Transverse colon (tissue), 4 donors: ENCODE measurements around the gene NEDD4L. TPM values are rescaled to one million over a fixed set of nuclear protein-coding genes. Genes with fewer than 3 reads are reported as not detected.

Source experiments
- DNase-seq: peaks from one replicate; pipeline ENCODE4 v3.0.0-alpha.2; 2019
- H3K27ac ChIP-seq, 4 donors: fragments of 200-600 bp; sonication (generic); 2 replicates each; pipeline ENCODE4 v1.5.1; 2016 to 2018; ENCODE audit warnings: inconsistent platforms in 4 of 4
- H3K27me3 ChIP-seq: fragments of 200-600 bp; sonication (generic); 2 replicates; pipeline ENCODE4 v1.5.1; 2017; ENCODE audit warnings: inconsistent platforms
- H3K36me3 ChIP-seq, 4 donors: fragments of 200-600 bp; sonication (generic); 2 replicates each; pipeline ENCODE4 v1.5.1; 2017 to 2019; ENCODE audit warnings: inconsistent platforms in 4 of 4
- H3K4me1 ChIP-seq, 4 donors: fragments of 200-600 bp; sonication (generic); 2 replicates each; pipeline ENCODE4 v1.5.1; 2017 to 2020; ENCODE audit warnings: inconsistent platforms in 4 of 4
- H3K4me3 ChIP-seq, 4 donors: fragments of 200-600 bp; sonication (generic); 1 replicate in 1 of 4; 2 replicates in 3 of 4; pipeline versions ENCODE4 v1.5.1 to v1.6.1; 2017 to 2019; ENCODE audit warnings: inconsistent platforms in 4 of 4
- H3K9me3 ChIP-seq, 2 donors: fragments of 200-600 bp; sonication (generic); 2 replicates each; pipeline ENCODE4 v1.5.1; 2017 to 2019; ENCODE audit warnings: inconsistent platforms in 2 of 2
- EP300 ChIP-seq: sonication (generic); formaldehyde crosslinking; IDR thresholded peaks from one replicate; pipeline ENCODE4 v1.6.1; 2017; ENCODE audit warnings: antibody characterized with exemption, low read depth
- POLR2A ChIP-seq: fragments of 450-650 bp; IDR thresholded peaks from one replicate; pipeline ENCODE4 v1.6.1; 2016; ENCODE audit warnings: antibody characterized with exemption, mild to moderate bottlenecking, moderate library complexity
- POLR2AphosphoS5 ChIP-seq, 3 donors: sonication (generic); formaldehyde crosslinking; IDR thresholded peaks; one replicate each; pipeline ENCODE4 v1.6.1; 2016; ENCODE audit warnings: antibody characterized with exemption in 3 of 3
- WGBS, 2 donors: methylation state at CpG; one replicate each; pipeline ENCODE4 v1.1.5; 2018; ENCODE audit warnings: low coverage in 1 of 2; 5-methylcytosine and 5-hydroxymethylcytosine counted together
- in situ Hi-C, 4 donors: fragments of 200-750 bp; cut with MboI; loops; one replicate each; pipeline versions ENCODE4 v1.15.0 to v1.15.1; 2017; ENCODE audit warnings: low sequenced_read_pairs in 3 of 4, low pct_ligation_motif_present in 1 of 4, low pct_unique_long_range_greater_than_20kb in 1 of 4
- intact Hi-C: fragments of 100-400 bp; cut with DNase I; formaldehyde crosslinking; loops from one replicate; pipeline ENCODE4 v1.15.1; 2023; ENCODE audit warnings: low total_unique reads
- total RNA-seq, 4 donors: library from RNA; depleted of rRNA; stranded (reverse); fragments of >200 nt; gene quantifications; one replicate each; pipeline ENCODE4 v1.1.0, GENCODE V29; 2016
- TF ChIP-seq, protein P1 (sequence below), 5 experiments: fragments of 200-600 bp in 3 of 5; fragments of 450-650 bp in 2 of 5; sonication (generic) in 3 of 5; IDR thresholded peaks; 1 replicate in 2 of 5; 2 replicates in 3 of 5; pipeline ENCODE4 v1.5.1; 2016 to 2017; ENCODE audit warnings: antibody characterized with exemption in 5 of 5, inconsistent platforms in 3 of 5, mild to moderate bottlenecking in 2 of 5, moderate library complexity in 1 of 5

The NEDD4L gene
- total RNA-seq, 4 donors from 2014 or later: 217 to 773 (median 305) TPM

DNA sequence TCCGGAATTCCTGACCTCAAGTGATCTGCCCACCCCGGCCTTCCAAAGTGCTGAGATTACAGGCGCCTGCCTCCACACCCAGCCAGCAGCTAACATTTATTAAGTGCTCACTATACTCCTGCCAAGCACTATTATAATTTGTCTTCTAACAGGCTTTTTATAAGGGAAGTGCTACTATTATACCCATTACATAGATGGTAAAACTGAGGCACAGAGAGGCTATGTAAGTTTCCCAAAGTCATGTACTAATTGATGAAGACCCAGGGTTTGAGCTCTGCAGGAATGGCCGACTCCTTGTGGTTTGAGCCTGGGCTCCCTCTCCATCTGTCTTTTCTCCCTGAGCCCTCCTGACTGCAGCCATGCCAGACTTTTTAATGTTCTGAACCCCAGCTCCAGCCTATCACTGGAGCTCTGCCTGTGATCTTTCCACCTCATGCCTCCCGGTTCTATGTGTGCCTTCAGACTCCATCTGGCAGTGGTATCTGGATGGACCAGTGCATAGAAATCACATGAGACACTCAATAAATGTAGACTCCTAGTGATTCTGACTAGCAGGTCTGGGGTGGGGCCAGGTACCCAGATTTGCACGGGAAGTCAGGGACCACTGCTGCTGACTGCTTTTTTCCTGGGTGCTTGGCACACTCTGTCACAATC lies 197.1 kb downstream of the NEDD4L start:
- Histone ChIP-seq H3K27me3 (no peaks in the 10 kb centered on the region), H3K9me3 (no peaks in the 10 kb centered on the region), H3K27ac (peak overlapping the region in 2 of 4 donors; percentile 64 to 72), H3K4me1 (peaks cover 12 to 39% (median 24%) of the 10 kb centered on the region in 4 donors), H3K36me3 (no peaks in the 10 kb centered on the region), H3K4me3 (no peak overlapping the region)
- DNase-seq: no peak
- in situ Hi-C loops: no loop called here
- 86% methylated on average over 6 of the region's 6 CpGs; no CpG with 5 or more reads in 1 of the 2 donors for WGBS, 2 donors
- intact Hi-C loops: no loop called here
- TF ChIP-seq EP300 (no peak), POLR2AphosphoS5 (IDR thresholded peaks at IDR 0.05) (no peak), POLR2A (no peak)
- TF ChIP-seq, protein P1, sequence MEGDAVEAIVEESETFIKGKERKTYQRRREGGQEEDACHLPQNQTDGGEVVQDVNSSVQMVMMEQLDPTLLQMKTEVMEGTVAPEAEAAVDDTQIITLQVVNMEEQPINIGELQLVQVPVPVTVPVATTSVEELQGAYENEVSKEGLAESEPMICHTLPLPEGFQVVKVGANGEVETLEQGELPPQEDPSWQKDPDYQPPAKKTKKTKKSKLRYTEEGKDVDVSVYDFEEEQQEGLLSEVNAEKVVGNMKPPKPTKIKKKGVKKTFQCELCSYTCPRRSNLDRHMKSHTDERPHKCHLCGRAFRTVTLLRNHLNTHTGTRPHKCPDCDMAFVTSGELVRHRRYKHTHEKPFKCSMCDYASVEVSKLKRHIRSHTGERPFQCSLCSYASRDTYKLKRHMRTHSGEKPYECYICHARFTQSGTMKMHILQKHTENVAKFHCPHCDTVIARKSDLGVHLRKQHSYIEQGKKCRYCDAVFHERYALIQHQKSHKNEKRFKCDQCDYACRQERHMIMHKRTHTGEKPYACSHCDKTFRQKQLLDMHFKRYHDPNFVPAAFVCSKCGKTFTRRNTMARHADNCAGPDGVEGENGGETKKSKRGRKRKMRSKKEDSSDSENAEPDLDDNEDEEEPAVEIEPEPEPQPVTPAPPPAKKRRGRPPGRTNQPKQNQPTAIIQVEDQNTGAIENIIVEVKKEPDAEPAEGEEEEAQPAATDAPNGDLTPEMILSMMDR (IDR thresholded peaks at IDR 0.05): no peak

DNA sequence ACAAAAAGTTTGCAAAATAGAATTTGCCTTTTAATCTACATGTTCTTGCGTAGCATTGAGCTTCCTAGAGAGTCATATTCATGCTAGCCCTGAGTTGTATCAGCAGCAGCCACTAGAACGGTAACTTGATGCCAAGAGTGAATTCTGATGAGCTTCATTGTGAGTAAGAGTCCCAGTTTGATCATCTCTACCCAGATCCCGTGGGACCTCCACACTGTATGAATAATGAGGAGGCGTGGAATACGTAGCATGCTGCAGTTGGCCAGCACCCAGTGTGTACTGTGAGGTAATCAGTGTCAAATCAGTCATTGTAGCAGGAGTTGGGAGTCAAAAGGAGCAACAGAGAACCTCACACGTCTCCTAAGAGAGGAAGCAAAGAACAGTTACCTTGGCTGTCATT lies 197.9 kb downstream of the NEDD4L start:
- Histone ChIP-seq H3K36me3 (no peaks in the 10 kb centered on the region), H3K27me3 (no peaks in the 10 kb centered on the region), H3K9me3 (no peaks in the 10 kb centered on the region), H3K4me3 (no peak overlapping the region), H3K27ac (peak overlapping the region in 3 of 4 donors; percentile 64 to 73 (median 72)), H3K4me1 (peaks cover 12 to 35% (median 26%) of the 10 kb centered on the region in 4 donors)
- WGBS, 2 donors: 27 to 55% methylated on average over 2 to 6 of the region's 6 CpGs
- in situ Hi-C loops: no loop called here
- no peak for TF ChIP-seq EP300
- no peak for TF ChIP-seq POLR2A
- TF ChIP-seq POLR2AphosphoS5 (IDR thresholded peaks at IDR 0.05): no peak
- TF ChIP-seq, protein P1 (IDR thresholded peaks at IDR 0.05): no peak
- intact Hi-C loops: no loop called here
- DNase-seq: no peak

DNA sequence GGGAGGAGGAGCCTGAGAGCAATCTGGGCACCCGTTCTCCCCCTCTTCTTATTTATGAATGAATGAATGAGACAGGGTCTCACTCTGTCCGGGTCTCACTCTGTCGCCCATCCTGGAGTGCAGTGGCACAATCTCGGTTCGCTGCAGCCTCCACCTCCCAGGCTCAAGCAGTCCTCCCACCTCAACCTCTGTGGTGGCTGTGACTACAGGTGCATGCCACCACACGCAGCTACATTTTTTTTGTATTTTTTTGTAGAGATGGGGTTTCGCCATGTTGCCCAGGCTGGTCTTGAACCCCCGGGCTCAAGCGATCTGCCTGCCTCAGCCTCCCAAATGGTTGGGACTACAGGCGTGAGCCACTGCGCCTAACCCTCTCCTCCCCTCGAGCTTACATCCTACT lies 198.4 kb downstream of the NEDD4L start:
- in situ Hi-C loops (no loop called here), intact Hi-C loops (no loop called here)
- peaks cover 12 to 40% (median 29%) of the 10 kb centered on the region in 4 donors for H3K4me1 ChIP-seq
- peak overlapping the region; percentile 64 to 73 (median 71) for H3K27ac ChIP-seq
- H3K36me3 ChIP-seq: no peaks in the 10 kb centered on the region
- no peaks in the 10 kb centered on the region for H3K9me3 ChIP-seq
- DNase-seq: no peak
- TF ChIP-seq POLR2AphosphoS5 (IDR thresholded peaks at IDR 0.05) (no peak), POLR2A (no peak), EP300 (no peak)
- TF ChIP-seq, protein P1 (IDR thresholded peaks at IDR 0.05): no peak
- no peaks in the 10 kb centered on the region for H3K27me3 ChIP-seq
- no peak overlapping the region for H3K4me3 ChIP-seq
- 40 to 82% methylated on average over 2 to 12 of the region's 12 CpGs for WGBS, 2 donors

DNA sequence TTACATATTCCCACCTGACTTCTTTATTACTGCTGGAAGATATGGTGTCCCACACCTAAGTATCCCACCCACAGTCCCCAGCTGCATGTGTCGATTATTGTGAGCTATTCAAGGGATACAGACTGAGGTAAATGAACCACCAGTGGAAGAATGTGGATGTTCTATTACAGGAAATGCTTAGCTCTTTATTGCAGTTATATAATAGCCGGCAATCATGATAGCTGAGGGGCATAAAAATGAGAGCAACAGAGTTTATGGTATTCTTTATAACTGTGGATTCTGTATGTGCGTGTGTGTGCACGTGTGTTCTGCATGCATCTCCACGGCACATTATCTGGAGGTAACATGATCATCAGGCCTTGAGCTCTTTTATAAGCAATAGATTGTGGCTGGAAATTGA lies 198.9 kb downstream of the NEDD4L start:
- H3K4me1 ChIP-seq: peaks cover 12 to 46% (median 32%) of the 10 kb centered on the region in 4 donors
- in situ Hi-C loops (no loop called here), intact Hi-C loops (no loop called here)
- TF ChIP-seq EP300 (no peak), POLR2AphosphoS5 (IDR thresholded peaks at IDR 0.05) (peak in 2 of 3 donors; percentile 29 to 66)
- H3K36me3 ChIP-seq: no peaks in the 10 kb centered on the region
- H3K27ac ChIP-seq: peak overlapping the region; percentile 64 to 73 (median 71)
- 46% methylated on average over 5 of the region's 5 CpGs; no CpG with 5 or more reads in 1 of the 2 donors for WGBS, 2 donors
- H3K9me3 ChIP-seq: no peaks in the 10 kb centered on the region
- peak; percentile 61 for DNase-seq
- no peak overlapping the region for H3K4me3 ChIP-seq
- H3K27me3 ChIP-seq: no peaks in the 10 kb centered on the region
